NOMO-1 (cell line): Measurements from ENCODE around the gene CEP85.

Source experiments
- DNase-seq, 2 experiments: peaks; one replicate each; lab custom pipeline; 2025; ENCODE audit not compliant: unreplicated experiment in 2 of 2; lab: John Stamatoyannopoulos, UW

The CEP85 gene

DNA sequence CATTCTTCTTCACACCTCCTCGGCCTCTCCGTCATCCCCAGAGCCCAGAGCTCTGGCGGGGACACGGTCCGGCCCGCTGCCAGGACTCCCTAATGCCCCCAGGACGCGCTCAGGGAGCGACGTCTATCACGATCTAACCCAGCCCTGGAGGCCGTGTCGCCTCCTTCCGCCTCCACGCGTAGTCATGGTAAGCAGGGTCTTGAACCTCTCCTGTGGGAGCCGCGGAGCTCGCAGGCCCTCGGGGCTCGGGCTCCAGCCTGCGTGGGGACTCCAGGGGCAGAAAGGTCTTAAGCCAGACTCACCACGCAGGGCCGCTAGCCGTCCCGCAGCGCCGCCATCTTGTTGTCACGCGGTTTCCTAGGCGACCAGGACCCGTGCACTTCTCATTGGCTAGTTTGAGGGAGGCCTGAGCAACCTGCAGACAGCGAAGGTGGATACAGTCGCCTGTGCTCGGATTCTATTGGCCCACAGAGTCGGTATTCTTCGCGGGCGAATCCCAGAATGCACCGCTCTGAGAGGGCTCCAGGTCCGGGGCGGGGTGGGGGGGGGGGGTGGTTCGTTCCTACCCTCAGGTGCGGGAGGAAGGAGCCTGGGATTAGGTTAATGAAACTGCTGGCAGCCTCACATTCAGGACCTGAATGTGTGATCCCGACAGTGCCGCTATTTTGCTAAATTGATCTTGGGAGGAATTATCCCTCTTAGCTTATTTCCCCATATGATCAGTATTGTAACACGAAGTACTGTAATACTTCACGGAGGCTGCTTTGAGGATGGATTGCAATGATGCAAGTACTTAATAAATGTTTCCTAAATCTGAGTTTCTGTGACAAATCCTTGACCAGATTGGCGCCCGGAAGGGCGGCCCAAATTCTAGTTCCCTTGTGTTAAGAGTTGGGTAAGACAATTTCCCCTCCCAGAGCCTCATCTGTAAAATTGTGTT lies 72.6 kb downstream of the CEP85 start, which contains the start of gene UBXN11:
Gene UBXN11, minus strand, starts transcription at position 347 of the 940 bp plus-strand sequence. CDS start 3,753 bp downstream, outside the sequence.
- peak; percentile 96 for DNase-seq

DNA sequence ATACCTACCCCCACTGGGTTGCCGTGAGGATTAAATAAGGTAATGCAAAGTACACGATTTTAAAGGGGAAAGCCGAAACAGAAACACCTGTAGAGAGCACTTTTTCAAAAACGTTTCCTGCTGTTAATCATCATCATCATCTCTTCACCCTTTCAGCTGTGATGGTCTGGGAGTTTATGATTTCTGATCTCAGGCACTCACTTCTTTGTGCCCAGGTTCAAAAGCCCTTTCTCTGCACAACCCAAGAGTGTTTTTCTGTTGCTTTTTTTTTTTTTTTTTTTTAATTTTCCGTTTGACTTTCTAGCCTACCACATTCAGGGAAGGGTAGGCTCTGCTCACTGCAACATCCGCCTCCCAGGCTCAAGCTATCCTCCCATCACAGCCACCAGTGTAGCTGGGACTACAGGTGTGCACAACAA lies 73.4 kb downstream of the CEP85 start:
- no peak for DNase-seq

DNA sequence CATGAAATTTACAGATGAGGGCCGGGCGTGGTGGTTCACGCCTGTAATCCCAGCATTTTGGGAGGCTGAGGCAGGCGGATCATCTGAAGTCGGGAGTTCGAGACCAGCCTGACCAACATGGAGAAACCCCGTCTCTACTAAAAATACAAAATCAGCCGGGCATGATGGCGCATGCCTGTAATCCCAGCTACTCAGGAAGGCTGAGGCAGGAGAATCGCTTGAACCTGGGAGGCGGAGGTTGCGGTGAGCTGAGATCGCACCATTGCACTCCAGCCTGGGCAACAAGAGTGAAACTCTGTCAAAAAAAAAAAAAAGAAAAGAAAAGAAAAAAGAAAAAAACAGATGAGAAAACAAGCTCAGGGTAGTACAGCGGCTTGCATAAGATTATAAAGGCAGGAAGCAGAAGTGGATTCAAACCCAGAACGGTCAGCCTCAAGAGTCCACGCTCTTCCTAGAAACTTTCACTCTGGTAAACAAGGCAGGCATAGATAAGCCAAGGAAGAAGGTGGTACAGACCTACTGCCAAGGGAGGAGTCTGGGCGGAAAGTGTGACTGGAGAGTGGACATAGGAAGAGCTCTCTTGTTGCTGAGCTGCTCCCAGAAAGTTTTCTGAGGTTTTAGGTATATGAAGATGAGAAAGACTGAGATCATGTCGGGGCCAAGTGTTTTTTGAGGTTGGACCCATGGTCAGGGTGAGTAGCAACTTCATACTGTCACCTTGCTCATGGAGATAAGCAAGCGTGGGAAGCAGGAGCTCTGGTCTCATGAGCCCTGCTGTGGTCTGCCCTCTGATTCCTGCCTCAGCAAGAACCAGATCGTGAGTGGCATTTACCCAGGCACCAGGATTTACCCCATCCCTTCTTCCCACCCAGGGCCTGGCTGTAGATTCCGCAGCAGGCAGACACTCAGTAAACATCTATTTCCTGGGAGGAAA lies 74.2 kb downstream of the CEP85 start:
- DNase-seq = peak in 1 of 2 experiments; percentile 10

DNA sequence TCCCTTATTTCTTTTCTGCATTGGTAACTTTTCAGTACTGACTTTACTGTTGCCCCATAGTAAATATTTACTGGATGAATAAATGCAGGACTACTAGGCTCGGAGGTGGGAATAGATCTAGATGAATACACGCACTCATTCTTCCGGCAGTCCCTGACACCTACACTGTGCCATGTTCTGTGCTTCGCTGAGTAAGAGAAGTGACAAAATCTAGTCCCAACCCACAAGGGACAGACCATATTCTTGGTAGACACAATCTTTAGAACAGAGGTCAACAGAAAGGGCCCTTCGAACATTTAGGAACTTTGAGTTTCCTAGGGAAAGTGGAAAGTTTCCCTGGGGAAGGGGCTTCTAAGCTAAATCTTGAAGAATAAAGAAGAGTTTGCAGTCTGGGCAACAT lies 80.5 kb downstream of the CEP85 start:
- no peak for DNase-seq

DNA sequence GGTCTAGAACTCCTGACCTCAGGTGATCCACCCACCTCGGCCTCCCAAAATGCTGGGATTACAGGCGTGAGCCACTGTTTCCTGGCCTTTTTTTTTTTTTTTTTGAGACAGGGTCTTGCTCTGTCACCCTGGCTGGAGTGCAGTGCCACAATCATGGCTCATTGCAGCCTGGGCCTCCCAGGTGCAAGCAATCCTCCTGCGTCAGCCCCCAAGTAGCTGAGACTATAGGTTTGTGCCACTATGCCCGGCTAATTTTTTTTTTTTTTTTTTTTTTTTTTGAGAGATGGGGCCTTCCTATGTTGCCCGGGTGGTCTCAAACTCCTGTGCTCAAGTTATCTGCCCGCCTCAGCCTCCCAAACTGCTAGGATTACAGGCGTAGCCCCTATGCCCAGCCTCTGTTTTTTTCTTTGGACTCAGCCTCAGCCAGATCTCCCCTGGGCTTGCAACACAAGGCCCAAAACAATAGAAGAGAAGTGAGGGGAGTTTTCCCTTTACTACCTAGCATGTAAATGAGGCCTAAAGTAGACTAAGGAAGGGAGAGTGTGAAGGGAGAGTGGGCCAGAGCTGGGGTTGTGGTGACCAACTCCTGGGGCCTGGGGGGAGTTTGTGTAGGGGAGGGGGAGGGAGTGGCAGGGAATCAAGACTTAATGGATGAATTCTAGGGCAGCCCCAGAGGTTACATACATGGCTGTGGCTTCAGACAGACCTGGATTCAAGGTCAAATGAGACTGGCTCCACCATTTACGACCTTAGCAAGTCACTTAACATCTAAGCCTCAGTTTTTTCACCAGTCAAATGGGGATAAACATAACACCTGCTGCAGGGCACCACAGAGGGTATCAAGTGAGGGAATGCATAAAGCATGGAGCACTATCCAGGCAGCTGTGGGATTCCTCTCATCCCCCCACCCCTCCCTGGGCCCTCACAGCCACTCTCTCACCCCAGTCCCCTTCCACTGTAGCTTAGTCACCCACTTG lies 82.2 kb downstream of the CEP85 start:
- no peak for DNase-seq

DNA sequence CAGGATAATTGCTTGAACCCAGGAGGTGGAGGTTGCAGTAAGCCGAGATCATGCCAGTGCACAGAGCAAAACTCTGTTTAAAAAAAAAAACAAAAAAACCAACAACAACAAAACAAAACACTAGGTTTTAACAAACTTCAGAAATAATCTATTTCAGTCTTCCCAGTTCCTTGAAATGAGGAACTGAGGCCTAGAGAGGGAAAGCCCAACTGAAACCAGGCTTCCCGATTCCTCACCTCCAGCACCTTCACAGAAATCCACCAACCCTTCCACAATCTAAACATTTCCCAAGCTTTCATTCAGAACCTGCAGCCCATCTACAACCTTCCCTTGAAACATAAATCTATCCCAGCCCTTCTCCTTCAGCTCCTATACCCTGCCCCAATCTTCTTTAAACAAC lies 83.1 kb downstream of the CEP85 start:
- DNase-seq = no peak

DNA sequence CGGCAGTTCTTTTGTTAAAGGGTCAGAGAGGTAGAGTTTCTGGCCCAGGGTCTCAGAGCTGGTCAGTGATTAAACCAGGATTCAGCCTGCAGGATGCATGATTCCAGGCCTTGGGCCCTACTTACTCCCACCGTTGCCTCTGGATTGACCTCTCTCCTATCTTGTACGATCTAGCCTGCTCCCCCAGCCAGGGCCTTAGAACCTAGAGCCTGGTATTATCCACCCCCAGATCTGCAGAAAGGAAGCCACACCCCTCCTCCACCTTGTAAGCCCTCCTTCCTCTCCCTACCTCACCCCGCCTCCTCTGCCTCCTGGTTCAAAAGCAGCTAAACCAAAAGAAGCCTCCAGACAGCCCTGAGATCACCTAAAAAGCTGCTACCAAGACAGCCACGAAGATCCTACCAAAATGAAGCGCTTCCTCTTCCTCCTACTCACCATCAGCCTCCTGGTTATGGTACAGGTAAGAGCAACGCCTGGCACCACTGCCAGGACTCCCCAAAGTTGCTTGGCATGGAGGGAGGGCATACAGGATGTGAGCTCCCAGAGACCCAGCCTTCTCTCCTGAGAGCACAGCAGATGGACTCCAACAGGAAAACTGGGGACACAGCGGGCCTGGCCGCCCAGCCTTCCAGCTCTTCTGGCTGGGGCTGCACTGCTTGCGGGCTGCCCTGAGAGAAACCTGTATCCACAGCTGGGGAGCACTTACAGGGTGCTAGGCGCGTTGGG lies 83.8 kb downstream of the CEP85 start, which contains the start of gene CD52:
Gene CD52, plus strand, starts transcription at position 347 of the 726 bp plus-strand sequence. Its CDS starts 60 bp downstream, at position 407.
- peak; percentile 41 to 69 for DNase-seq

DNA sequence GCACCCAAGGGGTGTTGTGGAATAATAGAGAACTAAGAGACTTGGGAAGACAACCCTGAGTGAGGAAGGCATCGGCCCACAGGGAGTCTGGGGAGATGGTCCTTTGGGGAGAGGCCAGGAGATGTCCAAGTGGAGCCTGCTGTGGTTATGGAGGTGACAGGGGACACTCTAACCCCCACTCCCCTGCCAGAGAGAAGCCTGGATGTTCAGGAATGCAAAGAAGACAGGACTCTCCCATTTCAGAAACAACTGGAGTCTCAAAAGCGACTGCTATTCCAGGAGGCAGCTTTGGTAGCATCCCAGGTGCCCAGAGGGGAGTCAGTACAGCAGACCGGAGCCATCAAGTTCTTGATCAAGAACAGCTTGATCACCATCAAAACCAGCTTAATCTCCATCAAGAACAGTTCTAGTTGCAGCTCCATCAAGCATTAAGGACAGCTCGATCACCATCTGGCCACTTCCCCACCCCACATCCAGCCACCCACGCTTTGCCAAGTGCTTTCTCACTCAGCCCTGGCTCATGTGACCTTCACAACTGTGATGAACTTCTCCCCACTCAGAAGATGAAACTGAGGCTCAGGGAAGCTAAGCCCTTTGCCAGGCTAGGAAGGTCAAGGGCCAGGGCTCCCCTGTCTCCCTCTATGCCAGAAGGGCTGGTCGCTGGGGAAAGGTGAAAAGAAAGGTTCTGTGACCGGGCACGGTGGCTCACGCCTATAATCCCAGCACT lies 84.5 kb downstream of the CEP85 start:
- DNase-seq = no peak

DNA sequence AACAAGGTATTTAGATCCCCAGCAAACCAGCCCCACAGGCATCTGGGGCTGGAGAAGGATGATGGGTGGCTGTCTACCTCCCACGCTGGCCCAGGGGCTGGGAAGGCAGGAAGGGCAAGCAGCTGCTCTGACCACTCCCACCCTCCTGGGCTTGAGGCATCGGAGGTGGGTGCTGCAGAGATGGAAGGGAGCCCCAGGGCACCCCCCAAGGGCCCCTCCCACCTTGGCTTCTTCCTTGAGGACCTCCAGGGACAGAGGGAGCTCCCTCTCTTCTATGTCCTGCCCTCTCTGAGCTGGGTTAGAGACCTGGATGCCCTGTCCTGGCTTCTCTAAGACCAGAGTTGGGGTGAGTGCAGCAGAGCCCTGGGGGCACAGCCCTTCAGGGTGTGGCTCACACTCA lies 86.9 kb downstream of the CEP85 start:
- no peak for DNase-seq

DNA sequence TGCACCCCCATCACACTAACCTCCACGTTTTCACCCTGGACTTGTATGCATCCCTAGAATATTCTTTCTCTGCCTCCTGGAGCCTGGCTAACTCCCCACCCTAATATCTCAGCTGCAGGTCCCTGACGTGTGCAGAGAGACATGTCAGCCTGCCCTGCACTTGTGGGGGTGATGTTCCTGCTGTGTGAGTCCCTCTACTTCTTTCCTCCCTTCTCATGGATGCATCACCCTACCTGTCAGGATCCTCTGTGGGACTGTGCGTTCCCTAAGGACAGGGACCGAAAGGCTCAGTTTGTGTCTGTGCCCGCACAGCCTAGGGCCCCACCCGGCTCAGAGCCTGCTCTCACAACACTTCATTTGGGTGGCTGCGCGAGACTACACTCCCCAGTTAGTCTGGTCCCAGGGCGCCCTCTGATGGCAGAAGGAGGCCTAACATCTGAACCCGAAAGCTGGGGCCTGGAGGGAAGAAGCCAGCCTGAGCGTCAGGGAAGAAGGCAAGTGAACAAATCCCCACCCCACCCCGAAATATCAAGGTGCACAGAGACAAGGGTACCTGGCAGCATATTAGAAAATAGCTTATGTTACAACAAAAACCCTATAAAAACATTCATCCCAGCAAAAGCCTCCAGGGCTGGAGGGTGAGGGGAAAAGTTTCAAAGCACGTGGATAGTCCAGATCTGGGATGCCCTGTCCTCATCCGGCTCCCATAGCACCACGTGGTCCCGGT lies 87.5 kb downstream of the CEP85 start:
- DNase-seq = peak; percentile 78 to 79

DNA sequence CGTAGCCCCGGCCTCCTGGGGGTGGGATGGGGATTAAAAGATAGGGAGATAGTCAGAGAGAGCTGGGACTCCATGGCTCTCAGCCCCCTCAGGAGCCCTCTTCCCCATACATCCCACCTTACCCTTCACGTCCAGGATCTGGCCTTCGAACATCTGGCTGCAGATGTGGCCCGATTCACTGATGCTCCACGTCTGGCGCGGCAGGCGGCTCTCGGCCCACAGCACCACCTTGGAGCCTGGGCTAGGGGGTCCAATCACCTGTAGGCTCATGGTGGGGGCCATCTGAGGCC lies 88.0 kb downstream of the CEP85 start:
- DNase-seq = no peak

DNA sequence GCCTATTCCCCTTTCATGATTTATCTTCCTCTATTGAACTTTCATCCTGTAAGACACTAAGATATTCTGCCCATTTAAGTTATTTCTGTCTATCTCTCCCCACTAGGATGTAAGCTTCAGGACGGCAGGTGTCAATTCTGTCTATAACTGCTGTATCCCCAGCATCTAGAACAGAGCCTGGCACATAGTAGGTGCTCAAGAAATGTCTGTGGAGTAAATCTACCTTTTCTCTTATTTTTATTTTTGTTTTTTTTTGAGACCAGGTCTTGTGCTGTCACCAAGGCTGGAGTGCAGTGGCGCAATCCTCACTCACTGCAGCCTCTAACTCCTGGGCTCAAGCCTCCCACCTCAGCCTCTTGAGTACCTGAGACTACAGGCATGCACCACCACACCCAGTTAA lies 89.4 kb downstream of the CEP85 start:
- DNase-seq = no peak

DNA sequence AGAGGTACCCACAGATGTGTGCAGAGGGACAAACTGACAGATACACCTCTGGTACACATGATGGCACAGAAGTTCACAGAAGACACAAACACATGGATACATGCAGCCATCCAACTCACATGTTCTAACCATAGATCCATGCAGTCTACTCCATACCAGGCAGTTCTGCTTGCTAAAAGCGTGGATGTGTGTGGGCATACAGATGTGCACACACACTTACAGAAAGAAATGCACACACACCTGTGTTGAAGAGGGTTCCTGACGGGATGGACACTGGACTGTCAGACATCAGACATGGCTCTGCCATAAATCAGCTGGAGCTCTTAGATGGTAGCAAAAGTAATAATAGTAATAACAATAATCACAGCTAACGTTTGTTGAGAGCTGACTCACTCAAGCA lies 90.5 kb downstream of the CEP85 start:
- DNase-seq = no peak

DNA sequence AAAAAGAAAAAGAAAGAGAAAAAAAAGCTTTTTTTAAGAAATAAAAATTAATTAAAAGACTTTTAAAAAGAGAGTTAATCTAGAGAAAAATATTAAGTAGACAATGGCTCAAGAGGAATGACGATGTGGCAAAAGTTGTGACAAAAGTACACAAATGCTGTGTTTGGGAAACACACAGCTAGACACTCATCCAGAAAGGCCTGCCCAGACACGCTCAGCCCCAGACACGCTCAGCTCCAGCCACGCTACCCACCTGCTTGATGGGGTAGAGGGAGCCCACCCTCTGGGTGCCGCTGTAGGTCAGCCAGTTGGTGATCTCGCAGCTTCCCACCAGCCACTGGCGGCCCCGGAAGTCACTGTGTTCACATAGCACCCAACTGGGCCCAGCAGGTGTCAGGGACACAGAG lies 94.0 kb downstream of the CEP85 start:
- no peak for DNase-seq
